Measurements from ENCODE around the gene CENPQ.

- TF ChIP-seq CTCF (IDR thresholded peaks at IDR 0.05) (no peak), POLR2A (IDR thresholded peaks at IDR 0.05) (no peak)
Observed at GRCh38 chr6:49454787-49455709, 8.1 kb upstream of the CENPQ start.

All from adrenal gland (tissue), 5 donors.